Measurements from ENCODE around the gene NUDT3.
"Not testable (repeated sequence)": the region's sequence is repeated elsewhere in the genome, so short reads cannot be mapped to it uniquely, and the experiment has no call there.

NUDT3 gene

DNA sequence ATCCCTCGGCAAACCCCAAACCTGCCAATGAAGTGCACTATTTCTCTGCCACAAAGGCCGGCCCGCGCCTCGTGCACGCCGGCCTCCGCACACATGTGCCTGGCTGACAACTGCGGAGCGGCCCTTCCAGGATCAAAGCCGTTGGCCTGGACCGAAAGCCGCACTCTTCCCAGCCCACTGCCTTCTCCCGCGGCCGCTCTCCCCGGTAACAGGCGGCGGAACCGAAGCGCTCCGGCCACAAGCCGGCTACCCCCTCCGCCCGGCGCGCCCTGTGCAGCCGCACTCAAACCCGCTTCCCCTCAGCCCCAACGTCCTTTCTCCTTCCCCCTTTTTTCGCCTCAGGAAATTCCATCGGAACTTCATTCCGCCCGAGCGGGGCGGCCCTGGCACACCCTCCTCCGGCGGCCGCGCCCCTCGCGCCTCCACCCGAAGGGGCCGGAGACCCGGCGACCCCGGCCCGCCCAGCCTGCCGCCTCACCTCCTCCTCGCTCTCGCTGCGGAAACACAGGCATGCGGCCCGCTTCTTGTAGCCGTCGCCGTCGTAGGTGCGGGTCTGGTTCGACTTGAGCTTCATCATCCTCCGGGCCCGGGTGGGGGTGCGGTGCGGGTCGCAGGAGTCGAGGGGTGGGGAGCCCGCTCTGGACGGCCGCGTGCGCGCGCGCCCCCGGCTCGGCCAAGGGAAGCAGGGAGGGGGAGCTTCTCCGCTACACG lies 528 bp downstream of the NUDT3 start:
- DNase-seq = peak; percentile 62

DNA sequence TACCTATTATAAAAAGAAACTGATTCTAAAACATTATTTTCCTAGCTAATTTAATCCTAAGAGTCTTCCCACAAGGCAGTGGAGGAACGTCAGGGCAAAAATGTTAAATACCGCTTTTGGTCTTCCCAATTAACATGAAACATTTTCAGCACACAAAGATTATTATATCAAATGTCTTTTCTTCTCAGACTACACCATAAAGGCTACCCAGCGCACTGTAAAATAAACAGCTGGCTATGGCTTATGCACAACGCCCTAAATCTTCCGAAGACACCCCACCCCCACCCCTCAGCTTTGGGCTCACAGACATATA lies 1.0 kb downstream of the NUDT3 start:
- DNase-seq = no peak

- DNase-seq = no peak
These were observed 1.7 kb downstream of the NUDT3 start for GRCh38 chr6:34390531-34391472.

DNA sequence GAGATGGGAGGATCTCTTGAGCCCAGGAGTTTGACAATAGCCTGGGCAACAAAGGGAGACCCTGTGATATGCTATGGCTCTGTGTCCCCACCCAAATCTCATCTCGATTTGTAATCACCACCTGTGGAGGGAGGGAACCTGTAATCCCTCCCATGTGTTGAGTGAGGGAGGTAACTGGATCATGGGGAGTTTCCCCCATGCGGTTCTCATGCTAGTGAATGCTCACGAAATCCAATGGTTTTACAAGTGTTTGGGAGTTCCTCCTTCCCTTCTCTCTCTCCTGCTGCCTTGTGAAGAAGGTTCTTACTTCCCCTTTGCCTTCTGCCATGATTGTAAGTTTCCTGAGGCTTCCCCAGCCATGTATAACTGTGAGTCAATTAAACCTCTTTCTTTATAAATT lies 3.4 kb downstream of the NUDT3 start:
- no peak for DNase-seq

DNA sequence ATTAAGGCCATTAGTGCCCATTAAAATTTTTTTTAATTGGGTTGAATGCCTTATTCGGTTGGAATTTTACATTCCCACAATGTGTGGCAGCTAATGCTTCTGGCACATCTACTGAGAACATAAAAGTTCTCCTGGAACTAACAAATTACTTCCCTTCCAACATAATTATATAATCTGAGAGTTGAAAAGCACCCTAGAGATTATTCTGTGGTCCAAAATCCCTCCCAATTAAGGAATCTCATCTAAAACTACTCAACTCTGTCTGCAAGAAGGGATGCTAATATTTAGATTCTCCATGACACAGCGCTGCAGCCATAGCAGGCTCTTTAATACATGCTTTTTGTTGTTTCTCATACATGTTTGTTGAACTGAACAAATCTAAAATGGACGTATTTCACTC lies 4.0 kb downstream of the NUDT3 start:
- no peak for DNase-seq

DNA sequence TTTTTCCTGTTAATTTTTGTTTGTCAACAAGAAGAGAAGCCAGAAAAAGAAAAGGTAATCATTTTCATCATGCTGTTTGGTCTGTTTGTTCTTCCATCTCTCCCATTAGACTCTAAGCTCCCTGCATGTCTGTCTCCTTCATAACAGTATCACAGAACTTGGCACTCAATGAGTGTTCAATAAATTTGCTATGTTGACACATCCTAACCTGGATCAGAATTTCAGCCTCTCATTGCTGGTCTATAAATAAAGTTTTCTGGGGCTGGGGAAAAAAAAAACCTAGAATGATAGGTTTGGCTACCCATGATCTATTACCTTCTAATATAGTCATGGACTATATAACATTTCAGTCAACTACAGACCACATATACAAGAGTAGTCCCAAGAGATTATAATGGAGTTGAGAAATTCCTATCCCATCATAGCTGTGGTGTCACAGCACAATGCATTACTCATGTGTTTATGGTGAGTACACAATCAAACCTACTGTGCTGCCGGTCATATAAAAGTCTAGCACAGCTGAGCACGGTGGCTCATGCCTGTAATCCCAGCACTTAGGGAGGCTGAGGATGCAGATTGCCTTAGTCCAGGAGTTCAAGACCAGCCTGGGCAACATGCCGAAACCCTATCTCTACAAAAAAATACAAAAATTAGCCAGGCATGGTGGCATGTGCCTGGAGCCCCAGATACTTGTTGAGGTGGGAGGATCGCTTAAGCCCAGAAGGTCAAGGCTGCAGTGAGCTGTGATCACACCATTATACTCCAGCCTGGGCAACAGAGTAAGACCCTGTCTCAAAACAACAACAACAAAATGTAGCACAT lies 5.9 kb downstream of the NUDT3 start:
- DNase-seq = no peak

- DNase-seq = no peak
These were observed 6.7 kb downstream of the NUDT3 start for GRCh38 chr6:34385793-34386195.

DNA sequence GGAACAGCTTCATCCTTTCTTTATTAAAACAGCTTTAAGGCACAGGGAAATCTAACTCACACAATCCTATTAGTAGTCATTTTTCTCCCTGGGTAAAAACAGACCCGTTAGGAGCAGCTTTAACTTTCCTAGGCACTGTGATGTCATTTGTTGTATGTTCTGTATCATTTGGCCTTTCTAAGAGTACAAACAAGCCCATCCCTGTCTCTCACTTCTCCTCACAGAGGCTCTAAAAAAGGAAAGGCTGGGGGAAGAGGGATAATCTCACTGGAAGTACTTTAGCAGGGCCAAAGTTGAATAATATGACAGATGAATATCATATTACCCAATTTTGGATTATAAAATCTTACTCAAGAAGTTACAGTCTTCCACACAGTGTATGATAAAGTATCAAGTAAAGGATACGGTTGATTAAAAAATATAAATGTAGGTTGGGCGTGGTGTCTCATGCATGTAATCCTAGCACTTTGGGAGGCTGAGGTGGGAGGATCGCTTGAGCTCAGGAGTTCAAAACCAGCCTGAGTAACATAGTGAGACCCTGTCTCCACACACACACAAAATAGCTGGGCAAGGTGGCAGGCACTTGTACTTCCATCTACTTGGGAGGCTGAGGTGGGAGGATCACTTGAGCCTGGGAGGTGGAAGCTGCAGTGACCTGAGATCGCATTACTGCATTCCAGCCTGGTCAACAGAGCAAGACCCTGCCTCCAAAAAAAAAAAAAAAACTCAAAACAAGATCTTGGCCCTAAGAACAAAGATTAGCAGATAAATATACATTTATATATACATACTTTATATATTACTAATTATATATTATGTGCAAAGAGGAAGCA lies 7.9 kb downstream of the NUDT3 start:
- no peak for DNase-seq

DNA sequence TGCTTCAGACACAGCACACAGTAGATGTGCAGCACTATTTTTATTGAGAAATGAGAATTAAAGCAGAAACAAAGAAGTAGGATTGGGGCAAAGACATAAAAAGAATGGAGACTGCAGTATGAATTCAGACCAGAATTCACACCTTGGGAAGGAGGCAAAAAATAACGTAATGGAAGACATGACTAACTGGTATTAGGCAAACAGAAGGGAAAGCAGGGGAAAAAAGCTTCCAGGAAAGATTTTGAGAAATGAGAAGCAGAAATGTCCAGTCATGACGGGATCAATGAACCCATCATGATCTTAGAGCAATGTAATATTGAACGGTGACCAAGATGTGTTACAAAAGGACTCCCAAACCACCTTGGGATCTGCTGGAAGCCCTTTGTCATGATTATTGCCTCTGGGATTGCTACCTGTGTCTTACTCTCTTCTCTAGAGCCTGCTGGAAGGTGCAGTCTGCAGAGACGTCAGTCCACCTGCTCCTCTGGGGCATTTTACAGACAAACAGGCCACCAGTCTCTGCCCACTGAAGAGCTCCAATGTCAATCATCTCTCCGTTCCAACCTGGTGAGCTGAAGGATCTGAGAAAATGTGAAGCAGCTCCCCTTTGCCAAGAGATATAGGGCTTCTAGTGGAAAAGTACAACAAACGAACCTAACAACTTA lies 8.7 kb downstream of the NUDT3 start:
- no peak for DNase-seq

- no peak for DNase-seq
These were observed 9.3 kb downstream of the NUDT3 start for GRCh38 chr6:34383161-34383631.

DNA sequence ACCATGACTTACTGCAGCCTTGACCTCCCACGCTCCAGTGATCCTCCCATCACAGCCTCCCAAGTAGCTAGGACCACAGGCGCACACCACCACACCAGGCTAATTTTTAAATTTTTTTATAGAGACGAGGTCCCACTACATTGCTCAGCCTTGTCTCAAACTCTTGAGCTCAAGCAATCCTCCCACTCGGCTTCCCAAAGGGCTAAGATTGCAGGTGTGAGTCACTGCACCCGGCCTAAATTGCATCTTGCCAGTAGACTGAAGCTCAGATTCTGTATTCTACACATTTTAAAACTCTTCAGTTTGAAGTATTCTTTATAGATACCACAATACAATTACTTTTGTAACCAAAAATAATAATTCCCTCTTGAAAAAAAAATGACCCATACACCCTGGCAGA lies 11.4 kb downstream of the NUDT3 start:
- no peak for DNase-seq

- no peak for DNase-seq
These were observed 14.0 kb downstream of the NUDT3 start for GRCh38 chr6:34378470-34378869.

GRCh38 chr6:34377984-34378383 lies 14.5 kb downstream of the NUDT3 start:
- DNase-seq = no peak

DNA sequence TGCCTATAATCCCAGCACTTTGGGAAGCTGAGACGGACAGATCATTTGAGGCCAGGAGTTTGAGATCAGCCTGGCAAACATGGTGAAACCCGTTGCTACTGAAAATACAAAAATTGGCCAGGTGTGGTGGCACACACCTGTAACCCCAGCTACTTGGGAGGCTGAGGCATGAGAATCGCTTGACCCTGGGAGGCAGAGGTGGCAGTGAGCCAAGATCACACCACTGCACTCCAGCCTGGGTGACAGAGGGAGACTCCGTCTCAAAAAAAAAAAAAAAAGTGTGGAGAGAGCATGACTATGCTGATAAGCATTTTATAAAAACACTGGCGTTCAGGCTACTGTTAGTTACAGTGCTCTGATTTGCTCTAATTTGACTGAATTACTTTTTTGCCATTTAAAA lies 14.9 kb downstream of the NUDT3 start:
- DNase-seq = not testable (repeated sequence)

GRCh38 chr6:34375833-34376232 lies 16.6 kb downstream of the NUDT3 start:
- no peak for DNase-seq

DNA sequence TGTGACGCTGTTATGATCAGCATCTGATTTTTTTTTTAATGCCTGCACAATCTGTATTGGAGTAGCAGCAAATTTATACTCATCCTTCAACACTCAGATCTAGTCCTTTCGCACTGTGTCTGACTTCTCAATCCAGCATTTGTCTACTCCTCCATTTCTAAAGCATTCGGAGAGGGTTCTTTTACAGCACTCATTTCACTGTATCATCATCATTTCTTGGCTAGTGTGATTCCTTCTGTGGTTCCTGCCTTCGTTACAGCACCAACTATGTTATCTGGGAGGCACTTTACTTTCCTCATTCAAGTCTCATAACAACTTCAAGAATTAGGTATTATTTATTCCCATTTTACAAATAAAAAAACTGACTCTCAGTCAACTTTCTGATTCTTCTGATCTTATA lies 18.0 kb downstream of the NUDT3 start:
- DNase-seq = no peak

GRCh38 chr6:34374069-34374468 lies 18.4 kb downstream of the NUDT3 start:
- no peak for DNase-seq

GRCh38 chr6:34373511-34373910 lies 19.0 kb downstream of the NUDT3 start:
- DNase-seq = no peak

GRCh38 chr6:34371865-34372264 lies 20.6 kb downstream of the NUDT3 start:
- not testable (repeated sequence) for DNase-seq

DNA sequence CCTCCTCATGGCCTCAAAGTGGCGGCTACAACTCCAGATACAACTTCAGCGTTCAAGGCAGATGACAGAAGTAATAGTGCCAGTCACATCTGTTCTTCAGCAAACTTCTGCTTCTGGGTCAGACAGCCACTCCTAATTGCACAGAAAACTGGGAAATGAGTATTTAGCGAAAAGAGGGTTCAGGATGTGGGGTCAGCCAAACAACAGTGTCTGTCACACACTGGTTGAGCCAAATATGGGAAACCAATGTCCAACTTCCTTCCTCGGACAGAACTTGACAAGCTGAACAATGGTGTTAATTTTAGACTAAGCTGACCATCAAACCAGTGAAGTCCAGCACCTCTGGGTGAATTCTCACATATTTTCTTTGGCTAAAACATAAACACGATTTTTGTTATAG lies 22.1 kb downstream of the NUDT3 start:
- DNase-seq = no peak

GRCh38 chr6:34369385-34369784 lies 23.1 kb downstream of the NUDT3 start:
- DNase-seq = no peak

GRCh38 chr6:34366639-34366921 lies 25.9 kb downstream of the NUDT3 start:
- DNase-seq = no peak

Data from stimulated activated naive CD4-positive, alpha-beta T cell treated with Interleukin-2 at 50 U/mL for 16 hours (primary cell).